Ishikawa (cell line): ENCODE results near the gene THAP8.

Source experiments
- RAD21 ChIP-seq: IDR thresholded peaks from 2 replicates; pipeline ENCODE4 v1.6.1; 2012; ENCODE audit warnings: low read depth
- TAF1 ChIP-seq: IDR thresholded peaks from 2 replicates; pipeline ENCODE4 v1.6.1; 2012; ENCODE audit warnings: low read depth, mild to moderate bottlenecking
- TCF12 ChIP-seq: IDR thresholded peaks from 2 replicates; pipeline ENCODE4 v1.6.1; 2012; ENCODE audit warnings: low read depth
- TF ChIP-seq, protein P1 (sequence below): IDR thresholded peaks from 2 replicates; pipeline ENCODE4 v1.6.1; 2012; ENCODE audit warnings: low read depth, mild to moderate bottlenecking
- TF ChIP-seq, protein P2 (sequence below): IDR thresholded peaks from 2 replicates; pipeline ENCODE4 v1.6.1; 2012

DNA sequence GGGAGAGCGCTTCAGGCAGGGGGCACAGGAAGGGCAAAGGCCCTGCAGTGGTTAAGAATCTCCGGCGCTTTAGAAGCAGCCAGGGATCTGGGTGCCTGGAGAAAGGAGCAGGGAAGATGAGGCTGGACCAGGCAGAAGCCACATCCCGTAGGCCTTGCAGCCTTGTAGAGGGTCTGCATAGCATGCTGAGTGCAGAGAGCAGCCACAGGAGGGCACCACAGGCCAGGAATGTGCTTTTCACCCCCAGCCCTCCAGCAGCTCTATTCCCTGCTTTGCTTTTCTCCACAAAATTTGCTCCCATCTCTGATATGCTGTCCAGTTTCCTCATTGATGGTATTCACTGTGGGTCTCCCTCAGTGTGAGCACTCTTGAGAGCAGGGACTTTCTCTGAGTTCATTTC lies 6.3 kb upstream of the THAP8 start:
- TF ChIP-seq, protein P1, sequence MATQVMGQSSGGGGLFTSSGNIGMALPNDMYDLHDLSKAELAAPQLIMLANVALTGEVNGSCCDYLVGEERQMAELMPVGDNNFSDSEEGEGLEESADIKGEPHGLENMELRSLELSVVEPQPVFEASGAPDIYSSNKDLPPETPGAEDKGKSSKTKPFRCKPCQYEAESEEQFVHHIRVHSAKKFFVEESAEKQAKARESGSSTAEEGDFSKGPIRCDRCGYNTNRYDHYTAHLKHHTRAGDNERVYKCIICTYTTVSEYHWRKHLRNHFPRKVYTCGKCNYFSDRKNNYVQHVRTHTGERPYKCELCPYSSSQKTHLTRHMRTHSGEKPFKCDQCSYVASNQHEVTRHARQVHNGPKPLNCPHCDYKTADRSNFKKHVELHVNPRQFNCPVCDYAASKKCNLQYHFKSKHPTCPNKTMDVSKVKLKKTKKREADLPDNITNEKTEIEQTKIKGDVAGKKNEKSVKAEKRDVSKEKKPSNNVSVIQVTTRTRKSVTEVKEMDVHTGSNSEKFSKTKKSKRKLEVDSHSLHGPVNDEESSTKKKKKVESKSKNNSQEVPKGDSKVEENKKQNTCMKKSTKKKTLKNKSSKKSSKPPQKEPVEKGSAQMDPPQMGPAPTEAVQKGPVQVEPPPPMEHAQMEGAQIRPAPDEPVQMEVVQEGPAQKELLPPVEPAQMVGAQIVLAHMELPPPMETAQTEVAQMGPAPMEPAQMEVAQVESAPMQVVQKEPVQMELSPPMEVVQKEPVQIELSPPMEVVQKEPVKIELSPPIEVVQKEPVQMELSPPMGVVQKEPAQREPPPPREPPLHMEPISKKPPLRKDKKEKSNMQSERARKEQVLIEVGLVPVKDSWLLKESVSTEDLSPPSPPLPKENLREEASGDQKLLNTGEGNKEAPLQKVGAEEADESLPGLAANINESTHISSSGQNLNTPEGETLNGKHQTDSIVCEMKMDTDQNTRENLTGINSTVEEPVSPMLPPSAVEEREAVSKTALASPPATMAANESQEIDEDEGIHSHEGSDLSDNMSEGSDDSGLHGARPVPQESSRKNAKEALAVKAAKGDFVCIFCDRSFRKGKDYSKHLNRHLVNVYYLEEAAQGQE = no peak
- TF ChIP-seq TAF1 (no peak), TCF12 (no peak), RAD21 (peak; percentile 39)
- TF ChIP-seq, protein P2, sequence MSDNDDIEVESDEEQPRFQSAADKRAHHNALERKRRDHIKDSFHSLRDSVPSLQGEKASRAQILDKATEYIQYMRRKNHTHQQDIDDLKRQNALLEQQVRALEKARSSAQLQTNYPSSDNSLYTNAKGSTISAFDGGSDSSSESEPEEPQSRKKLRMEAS = no peak
